Adipose tissue (tissue), 3 donors: ENCODE measurements around the gene ULK1. TPM values are rescaled to one million over a fixed set of nuclear protein-coding genes. Genes with fewer than 3 reads are reported as not detected.

Experiments used
- H3K27ac ChIP-seq: one replicate; pipeline ENCODE4 v1.5.1; 2013; ENCODE audit warnings: low read depth, low read length
- WGBS, 3 donors: extraction: QIAGEN DNeasy Blood & Tissue Kit; methylation state at CpG; one replicate each; pipeline ENCODE4 v1.1.7; 2013; 5-methylcytosine and 5-hydroxymethylcytosine counted together
- polyA plus RNA-seq, 3 donors: library from polyadenylated mRNA; stranded (reverse); fragments of 200-250 nt; gene quantifications; one replicate each; pipeline ENCODE4 v1.2.3, GENCODE V29; 2013
- donor health status: healthy with polysubstance abuse.
- donor health status: Bipolar disorder and iron deficiency.
- donor health status: healthy.

Gene ULK1
- polyA plus RNA-seq, 3 donors: 13.7 to 47.1 (median 26.2) TPM

DNA sequence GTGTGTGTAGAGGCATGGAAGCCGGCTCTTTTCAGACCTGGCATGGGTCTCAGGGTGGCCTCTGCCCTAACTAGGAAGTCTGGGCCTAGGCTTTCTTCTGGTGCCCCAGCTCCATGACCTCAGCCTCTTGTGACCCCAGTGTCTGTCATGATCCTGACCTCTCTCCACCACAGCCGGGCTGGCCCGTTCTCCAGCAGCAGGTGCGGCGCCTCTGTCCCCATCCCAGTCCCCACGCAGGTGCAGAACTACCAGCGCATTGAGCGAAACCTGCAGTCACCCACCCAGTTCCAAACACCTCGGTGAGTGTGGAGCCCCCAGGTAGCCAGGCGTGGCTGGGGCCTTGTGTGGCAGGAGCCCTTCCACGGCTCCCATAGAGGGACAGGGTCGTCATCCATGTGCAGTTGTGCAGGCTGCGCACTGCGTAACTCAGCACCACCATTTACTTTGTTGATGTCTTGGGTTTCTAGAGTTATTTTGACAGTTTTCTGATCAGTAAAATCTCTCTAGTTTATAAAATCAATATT, 19.8 kb downstream of the ULK1 start:
- H3K27ac ChIP-seq: no peak overlapping the region
- 93 to 96% (median 93%) methylated on average over 14 of the region's 14 CpGs for WGBS, 3 donors

DNA sequence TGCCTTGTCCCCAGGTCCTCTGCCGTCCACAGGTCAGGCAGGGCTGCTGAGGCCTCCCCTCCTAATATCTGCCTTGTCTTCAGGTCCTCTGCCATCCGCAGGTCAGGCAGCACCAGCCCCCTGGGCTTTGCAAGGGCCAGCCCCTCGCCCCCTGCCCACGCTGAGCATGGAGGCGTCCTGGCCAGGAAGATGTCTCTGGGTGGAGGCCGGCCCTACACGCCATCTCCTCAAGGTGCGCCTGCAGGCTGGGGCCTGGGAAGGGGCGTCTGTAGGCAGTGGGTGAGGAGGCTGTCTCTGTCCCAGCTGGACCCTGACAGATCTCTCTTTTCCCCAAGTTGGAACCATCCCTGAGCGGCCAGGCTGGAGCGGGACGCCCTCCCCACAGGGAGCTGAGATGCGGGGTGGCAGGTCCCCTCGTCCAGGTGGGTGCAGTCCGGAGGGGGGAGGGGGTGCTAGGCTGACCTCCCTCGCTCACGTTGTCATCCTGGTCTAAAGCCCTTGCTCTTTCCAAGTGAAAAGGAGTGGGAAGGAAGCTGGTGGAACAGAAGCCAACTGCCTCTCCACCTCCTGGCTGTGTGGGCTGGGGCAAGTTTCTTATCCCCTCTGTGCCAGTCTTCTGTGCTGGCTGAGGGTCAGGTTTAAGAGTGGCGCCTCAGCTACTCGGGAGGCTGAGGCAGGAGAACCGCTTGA, 20.7 kb downstream of the ULK1 start:
- 89 to 96% (median 94%) methylated on average over 19 to 20 of the region's 20 CpGs for WGBS, 3 donors
- no peak overlapping the region for H3K27ac ChIP-seq

DNA sequence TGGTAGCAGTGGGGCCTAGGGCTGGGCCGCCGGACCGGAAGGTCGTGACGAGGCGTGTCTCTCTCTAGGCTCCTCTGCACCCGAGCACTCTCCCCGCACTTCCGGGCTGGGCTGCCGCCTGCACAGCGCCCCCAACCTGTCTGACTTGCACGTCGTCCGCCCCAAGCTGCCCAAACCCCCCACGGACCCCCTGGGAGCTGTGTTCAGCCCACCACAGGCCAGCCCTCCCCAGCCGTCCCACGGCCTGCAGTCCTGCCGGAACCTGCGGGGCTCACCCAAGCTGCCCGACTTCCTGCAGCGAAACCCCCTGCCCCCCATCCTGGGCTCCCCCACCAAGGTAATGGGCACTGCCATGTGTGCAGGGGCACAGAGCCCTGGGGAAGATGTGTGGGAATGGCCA, 21.4 kb downstream of the ULK1 start:
- 92 to 95% (median 95%) methylated on average over 17 to 21 of the region's 21 CpGs for WGBS, 3 donors

DNA sequence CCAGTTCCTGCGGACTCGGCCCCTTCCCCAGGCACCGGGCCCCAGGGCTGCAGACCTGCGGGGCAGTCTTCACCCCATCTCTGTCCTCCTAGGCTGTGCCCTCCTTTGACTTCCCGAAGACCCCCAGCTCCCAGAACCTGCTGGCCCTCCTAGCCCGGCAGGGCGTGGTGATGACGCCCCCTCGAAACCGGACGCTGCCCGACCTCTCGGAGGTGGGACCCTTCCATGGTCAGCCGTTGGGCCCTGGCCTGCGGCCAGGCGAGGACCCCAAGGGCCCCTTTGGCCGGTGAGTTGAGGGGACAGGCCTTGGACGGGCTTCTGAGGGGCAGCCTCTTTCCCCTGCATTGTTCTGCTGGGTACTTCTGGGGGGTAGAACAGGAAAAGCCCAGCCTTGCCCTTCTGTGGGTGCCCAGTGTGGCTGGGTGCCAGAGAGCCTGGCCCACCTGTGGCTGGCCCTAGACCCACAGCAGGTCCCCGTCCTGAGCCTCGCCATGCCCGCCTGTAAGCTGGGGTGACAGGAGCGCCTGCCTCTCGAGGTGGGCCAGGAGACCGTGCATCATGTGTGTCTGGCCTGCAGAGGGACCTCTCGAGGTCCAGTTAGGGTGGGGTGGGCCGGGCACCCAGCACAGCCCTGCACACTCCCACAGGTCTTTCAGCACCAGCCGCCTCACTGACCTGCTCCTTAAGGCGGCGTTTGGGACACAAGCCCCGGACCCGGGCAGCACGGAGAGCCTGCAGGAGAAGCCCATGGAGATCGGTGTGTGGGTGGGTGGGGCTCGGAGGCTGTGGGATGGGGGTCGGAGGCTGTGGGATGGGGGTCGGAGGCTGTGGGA, 22.1 kb downstream of the ULK1 start:
- H3K27ac ChIP-seq: no peak overlapping the region

More for the DNA sequence above, 21.4 kb downstream of the ULK1 start:
- H3K27ac ChIP-seq: no peak overlapping the region

DNA sequence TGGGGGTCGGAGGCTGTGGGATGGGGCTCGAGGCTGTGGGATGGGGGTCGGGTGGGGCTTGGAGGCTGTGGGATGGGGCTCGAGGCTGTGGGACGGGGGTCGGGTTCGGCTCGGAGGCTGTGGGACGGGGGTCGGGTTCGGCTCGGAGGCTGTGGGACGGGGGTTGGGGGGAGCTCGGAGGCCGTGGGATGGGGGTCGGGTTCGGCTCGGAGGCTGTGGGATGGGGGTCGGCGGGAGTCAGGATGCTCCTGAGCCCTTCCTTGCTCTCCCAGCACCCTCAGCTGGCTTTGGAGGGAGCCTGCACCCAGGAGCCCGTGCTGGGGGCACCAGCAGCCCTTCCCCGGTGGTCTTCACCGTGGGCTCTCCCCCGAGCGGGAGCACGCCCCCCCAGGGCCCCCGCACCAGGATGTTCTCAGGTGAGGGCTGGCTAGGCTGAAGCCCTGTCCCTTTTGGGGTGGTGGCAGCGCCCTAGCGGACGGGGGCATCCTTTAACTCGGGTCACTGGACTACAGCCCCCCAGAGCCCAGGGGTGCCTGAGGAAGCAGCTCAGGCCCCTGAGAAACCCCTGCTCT, 22.8 kb downstream of the ULK1 start:
- no peak overlapping the region for H3K27ac ChIP-seq
- 82 to 93% (median 83%) methylated on average over 9 to 31 of the region's 31 CpGs for WGBS, 3 donors

More for the DNA sequence above, 22.1 kb downstream of the ULK1 start:
- WGBS, 3 donors: 88 to 92% (median 91%) methylated on average over 35 to 36 of the region's 36 CpGs

DNA sequence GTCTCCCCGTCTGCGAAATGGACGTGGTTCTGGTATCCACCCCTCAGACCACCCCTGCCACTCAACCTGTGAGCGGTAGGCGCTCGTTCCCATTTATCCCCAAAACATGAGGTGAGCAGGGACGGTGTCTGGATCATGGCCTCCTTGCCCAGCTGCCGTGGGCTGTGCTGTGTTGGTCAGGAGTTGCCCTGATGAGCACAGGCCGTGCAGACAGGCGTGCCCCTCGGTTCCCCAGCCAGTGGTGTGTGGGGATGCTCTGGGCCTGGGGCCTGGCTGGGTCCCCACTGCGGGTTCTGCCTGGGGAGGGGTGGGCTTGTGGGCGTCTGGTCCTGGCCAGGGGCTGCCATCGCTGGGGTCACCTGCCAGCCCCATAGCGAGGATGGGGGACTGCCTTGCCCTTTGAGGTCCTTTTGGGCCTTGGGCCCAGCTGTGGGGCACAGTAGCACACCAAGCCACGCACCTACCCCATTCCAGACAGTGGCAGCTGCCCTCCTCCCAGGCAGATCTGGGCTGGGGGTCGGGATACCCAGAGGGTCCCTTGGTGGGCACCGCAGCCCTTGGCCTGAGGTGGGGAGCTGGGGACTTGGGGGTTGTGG, 23.4 kb downstream of the ULK1 start:
- WGBS, 3 donors: 93 to 95% (median 93%) methylated on average over 18 of the region's 18 CpGs
- no peak overlapping the region for H3K27ac ChIP-seq

DNA sequence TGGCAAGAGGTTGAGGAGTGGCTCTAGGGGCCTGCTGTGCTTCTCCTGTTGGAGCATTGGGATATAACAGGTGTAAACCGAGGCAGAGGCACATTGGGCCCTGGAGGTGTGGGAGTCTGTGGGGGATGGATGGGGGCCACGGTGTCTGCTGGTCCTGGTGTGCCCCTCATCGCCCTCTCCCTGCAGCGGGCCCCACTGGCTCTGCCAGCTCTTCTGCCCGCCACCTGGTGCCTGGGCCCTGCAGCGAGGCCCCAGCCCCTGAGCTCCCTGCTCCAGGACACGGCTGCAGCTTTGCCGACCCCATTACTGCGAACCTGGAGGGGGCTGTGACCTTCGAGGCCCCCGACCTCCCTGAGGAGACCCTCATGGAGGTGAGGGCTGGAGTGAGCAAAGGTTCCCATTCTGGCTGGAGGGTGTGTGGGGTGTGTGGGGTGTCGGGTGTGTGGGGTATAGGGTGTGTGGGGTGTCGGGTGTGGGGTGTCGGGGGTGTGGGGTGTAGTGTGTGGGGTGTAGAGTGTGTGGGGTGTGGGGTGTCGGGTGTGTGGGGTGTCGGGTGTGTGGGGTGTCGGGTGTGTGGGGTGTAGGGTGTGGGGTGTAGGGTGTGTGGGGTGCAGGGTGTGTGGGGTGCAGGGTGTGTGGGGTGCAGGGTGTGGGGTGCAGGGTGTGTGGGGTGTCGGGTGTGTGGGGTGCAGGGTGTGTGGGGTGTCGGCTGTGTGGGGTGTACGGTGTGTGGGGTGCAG, 24.1 kb downstream of the ULK1 start:
- WGBS, 3 donors: 89 to 95% (median 92%) methylated on average over 20 of the region's 20 CpGs
- H3K27ac ChIP-seq: no peak overlapping the region

DNA sequence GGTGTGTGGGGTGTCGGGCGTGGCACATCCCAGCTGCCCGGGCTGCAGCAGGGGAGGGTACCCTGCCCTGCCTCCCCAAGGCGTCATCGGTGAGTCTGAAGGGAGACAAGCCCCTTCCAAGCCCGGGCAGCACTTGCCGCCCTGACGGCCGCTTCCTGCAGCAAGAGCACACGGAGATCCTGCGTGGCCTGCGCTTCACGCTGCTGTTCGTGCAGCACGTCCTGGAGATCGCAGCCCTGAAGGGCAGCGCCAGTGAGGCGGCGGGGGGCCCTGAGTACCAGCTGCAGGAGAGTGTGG, 24.6 kb downstream of the ULK1 start:
- H3K27ac ChIP-seq: no peak overlapping the region
- WGBS, 3 donors: 91 to 94% (median 92%) methylated on average over 19 of the region's 19 CpGs

DNA sequence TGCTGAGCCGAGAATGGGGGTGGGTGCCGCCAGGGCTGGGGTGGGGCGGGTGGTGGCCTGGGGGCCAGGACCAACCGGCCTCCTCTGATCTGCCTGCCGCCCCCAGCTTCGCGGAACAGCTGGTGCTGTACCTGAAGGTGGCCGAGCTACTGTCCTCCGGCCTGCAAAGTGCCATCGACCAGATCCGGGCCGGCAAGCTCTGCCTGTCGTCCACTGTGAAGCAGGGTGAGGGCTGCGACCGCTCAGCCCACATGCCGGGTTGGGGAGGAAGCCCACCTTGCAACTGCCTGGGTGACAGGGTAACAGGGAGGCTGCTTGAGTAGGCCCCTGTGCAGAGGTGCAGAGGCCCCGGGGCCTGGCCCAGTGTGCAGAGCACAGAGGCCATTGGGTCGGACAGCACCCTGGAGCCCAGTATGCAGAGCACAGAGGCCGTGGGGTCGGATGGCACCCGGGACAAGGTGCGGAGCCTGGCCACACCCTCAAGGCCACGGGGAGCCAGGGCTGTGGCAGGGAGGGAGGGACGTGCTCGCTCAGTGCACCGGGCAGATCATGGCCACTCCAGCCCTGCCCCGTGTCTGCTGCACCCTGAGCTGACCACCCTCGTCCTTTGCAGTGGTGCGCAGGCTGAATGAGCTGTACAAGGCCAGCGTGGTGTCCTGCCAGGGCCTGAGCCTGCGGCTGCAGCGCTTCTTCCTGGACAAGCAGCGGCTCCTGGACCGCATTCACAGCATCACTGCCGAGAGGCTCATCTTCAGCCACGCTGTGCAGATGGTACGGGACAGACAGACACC, 25.1 kb downstream of the ULK1 start:
- H3K27ac ChIP-seq: no peak overlapping the region
- 91 to 93% (median 91%) methylated on average over 37 of the region's 37 CpGs for WGBS, 3 donors

DNA sequence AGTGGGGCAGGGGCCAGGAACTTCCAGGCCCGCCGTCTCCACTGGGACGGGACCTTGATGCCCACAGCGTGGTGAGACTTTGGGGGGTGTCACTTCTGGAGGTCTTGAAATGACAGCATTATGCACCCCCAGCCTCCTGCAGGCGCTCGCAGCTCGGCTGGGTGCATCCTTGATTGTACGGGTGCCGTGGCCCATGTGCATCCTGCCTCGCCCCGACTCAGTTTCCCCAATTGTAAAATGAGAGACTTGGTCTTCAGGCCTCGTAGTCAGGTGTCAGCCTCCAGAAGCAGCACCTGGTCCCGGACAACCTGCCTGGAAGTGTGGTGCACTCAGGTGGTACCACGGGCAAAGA, 25.7 kb downstream of the ULK1 start:
- WGBS, 3 donors: 95% methylated on average over 14 of the region's 14 CpGs
- no peak overlapping the region for H3K27ac ChIP-seq

DNA sequence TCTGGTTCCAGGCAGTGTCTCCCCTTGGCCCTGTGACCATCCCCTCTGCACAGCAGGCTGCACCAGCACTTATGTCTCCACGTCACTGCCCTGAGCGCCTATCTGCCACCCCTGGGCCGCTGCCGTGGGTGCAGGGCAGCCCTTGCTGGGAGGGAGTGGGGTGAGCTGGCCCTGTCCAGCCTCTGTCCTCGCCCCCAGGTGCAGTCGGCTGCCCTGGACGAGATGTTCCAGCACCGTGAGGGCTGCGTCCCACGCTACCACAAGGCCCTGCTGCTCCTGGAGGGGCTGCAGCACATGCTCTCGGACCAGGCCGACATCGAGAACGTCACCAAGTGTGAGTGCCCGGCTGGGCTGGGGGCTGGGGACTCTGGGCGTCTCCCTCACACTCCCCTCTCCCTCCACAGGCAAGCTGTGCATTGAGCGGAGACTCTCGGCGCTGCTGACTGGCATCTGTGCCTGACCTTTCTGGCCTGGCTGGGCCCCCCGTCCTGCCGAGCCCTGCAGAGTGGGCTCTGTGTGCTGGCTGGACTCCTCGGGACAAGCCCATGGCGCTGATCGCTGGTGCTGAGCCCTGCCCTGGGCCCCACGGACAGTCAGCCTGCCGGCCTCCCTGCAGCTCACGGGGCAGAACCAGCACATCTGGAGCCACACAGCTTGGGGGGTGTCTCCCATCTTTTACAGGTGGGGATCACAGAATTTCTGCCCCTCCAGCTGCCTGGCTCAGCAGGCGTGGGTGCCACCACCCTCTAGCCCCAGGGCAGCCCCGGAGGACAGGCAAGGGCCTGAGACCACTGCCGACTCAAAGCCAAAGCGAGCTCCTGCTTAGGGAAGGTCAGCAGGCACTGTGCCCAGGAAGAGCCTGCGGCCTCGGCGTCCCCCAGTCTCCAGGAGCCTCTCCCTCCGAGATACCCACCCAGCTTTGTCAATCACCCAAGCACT, 26.7 kb downstream of the ULK1 start:
- no peak overlapping the region for H3K27ac ChIP-seq
- WGBS, 3 donors: 89 to 91% (median 90%) methylated on average over 32 to 35 of the region's 35 CpGs

DNA sequence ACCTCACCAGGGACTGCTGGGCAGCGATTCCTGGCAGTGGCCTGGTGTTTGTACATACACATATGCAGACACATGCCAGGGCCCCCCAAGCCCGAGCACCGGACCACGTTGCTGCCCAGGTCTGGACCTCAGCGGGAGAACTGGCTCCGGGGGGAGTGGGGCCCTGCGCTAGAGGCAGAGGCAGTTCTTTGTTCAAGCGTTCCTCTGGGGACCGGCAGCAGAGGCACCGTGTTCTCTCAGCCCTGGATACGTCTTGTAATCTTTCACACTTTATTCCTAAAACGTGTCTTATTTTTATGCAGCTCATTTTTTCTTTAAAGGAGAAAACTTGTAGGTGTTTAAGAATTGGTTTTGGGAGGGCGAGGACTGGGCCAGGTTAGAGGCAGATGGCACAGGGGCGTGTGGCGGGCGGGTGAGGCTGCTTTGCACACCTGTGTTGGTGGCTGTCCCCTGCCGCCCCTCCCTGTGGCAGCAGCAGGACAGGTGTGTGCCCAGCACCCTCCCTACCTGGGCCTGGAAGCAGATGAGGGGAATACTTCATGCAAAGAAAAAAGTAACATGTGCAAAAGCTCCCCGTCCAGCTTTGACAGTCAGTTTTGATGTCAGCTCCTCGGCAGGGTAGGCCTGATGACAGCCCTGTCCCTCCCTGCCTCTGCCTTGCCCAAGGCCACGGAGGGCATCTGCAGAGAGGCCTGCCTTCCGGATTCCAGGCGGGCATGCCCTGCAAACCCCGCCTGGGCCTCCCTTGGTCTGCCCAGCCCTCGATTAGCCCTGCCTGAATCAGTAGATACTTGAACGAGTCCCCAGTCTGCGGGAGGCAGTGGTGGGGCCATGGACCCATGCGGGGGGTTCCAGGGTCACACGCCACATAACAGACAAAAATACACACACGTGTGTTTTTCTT, 27.7 kb downstream of the ULK1 start:
- 79 to 81% (median 79%) methylated on average over 29 of the region's 29 CpGs for WGBS, 3 donors
- H3K27ac ChIP-seq: no peak overlapping the region

DNA sequence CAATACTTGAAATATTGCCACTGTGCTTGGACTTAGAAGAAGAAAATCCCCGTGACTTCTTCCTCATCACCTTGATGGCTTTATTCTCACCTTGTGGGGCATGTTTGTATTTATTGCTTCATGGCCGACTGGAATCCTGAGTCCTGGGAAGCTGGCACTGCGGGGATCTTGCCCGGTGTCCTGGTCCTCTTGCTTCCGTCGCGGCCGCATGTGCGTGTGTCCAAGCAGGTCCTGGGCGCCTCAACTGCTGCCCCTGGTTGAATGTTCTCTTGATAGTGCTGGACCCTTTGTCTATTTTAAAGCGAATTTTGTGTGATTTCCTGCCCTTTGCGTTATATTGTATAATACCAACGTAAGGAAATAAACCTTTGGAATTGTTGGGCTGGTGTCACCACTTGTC, 28.4 kb downstream of the ULK1 start:
- WGBS, 3 donors: 90 to 93% (median 92%) methylated on average over 13 of the region's 13 CpGs
- H3K27ac ChIP-seq: no peak overlapping the region

DNA sequence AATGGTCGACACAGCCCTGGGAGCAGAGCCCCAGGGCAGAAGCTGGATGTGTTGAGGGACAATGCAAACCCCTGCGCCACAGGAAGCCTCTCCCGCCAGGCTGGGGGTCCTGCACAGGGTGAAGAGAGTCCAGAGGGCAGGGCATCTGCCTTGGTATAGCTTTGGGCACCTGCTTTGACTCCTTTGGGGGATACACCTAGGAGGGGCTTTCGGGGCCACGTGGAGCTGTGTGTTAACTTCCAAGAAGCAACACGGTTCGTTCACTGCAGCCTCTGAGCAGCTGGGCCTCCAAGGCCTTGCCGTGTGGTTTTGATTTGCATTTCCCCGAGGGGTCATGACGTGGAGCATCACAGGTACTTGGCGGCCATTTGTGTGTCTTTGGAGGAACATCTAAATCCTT, 28.8 kb downstream of the ULK1 start:
- no peak overlapping the region for H3K27ac ChIP-seq
- WGBS, 3 donors: 80 to 86% (median 82%) methylated on average over 11 of the region's 11 CpGs

DNA sequence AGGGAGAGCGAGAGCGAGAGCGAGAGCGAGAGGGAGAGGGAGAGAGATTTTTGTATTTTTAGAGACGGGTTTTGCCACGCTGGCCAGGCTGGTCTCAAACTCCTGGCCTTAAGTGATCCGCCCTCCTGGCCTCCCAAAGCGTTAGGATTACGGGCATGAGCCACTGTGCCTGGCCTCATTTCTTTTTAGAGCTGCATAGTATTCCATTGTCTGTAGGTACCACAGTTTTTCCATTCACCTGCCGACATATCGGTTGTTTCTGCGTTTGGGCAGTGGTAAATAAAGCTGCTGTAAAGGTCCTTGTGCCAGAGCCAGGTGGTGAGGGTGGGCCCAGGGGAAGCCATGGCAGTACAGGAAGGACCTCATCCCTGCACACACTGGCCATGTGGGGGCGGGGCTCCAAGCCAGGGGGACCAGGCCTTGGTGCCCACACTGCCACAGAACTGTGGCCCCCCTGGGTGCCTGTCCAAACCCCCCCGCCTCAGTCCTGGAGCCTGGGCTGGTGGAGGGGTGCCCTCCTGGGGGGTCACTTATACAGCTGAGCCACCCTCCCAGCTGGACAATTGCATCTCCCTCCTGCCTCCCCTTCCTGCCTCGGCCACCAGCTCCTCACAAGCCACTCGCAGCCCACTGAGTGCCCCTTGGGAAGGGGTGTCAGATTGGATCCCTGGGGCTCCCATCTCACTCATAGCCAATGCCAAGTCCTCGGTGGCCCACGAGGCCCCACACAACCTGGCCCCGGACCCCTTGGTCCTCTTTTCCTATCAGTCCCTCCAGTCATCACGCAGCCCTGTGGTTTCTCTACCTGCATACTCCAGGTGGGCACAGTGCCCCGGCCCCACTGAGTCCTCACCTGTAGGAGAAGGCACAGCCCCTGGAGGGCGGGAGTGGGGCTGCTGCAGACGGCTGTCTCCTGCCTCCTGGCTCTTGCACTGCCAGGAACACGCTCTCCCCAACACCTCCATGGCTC, 33.0 kb downstream of the ULK1 start:
- H3K27ac ChIP-seq: no peak overlapping the region

More for the DNA sequence above, 33.0 kb downstream of the ULK1 start:
- WGBS, 3 donors: 80 to 95% (median 88%) methylated on average over 22 to 24 of the region's 24 CpGs
